Measurements from ENCODE around the gene STPG2. TPM values are rescaled to one million over a fixed set of nuclear protein-coding genes. Genes with fewer than 3 reads are reported as not detected.
A peak's percentile ranks its signal among the peaks of the same experiment; 100 is the strongest.

The STPG2 gene
- total RNA-seq, 1 experiment from 2014 or later = 0.20 TPM

- H3K4ac ChIP-seq (ENCODE audit: low read depth, low read length) = no peak overlapping the region
- no peak overlapping the region for H3K27ac ChIP-seq (ENCODE audit: insufficient read length, low read depth, low read length)
- no peak overlapping the region for H2AFZ ChIP-seq (ENCODE audit: low read length)
- no peak overlapping the region for H2BK20ac ChIP-seq (ENCODE audit: low read depth, low read length, poor library complexity, severe bottlenecking)
- H3K56ac ChIP-seq (ENCODE audit: insufficient read length, low read depth, low read length) = no peak overlapping the region
- no peaks in the 10 kb centered on the region for H3K79me1 ChIP-seq (ENCODE audit: insufficient read depth, low read depth, low read length, poor library complexity, severe bottlenecking)
- no peak for DNase-seq
- Mint-ChIP-seq H3K4me3 (no peak overlapping the region), H3K27me3 (ENCODE audit: low read depth) (no peaks in the 10 kb centered on the region), H3K9me3 (no peaks in the 10 kb centered on the region), H3K36me3 (ENCODE audit: insufficient read depth in 1 of 3, low read depth in 3 of 3) (no peaks in the 10 kb centered on the region), H3K4me1 (peaks cover 5 to 6% of the 10 kb centered on the region in 2 experiments; a peak in 3 of 4 replicates), H3K27ac (peak overlapping the region in 1 of 3 experiments; percentile 15; a peak in 1 of 7 replicates)
- no peaks in the 10 kb centered on the region for H3K9me3 ChIP-seq (ENCODE audit: control insufficient read depth, low read depth, low read length)
- no peak overlapping the region for H3K9ac ChIP-seq (ENCODE audit: extremely low read depth, insufficient read length, low read length)
- TF ChIP-seq, protein P1, sequence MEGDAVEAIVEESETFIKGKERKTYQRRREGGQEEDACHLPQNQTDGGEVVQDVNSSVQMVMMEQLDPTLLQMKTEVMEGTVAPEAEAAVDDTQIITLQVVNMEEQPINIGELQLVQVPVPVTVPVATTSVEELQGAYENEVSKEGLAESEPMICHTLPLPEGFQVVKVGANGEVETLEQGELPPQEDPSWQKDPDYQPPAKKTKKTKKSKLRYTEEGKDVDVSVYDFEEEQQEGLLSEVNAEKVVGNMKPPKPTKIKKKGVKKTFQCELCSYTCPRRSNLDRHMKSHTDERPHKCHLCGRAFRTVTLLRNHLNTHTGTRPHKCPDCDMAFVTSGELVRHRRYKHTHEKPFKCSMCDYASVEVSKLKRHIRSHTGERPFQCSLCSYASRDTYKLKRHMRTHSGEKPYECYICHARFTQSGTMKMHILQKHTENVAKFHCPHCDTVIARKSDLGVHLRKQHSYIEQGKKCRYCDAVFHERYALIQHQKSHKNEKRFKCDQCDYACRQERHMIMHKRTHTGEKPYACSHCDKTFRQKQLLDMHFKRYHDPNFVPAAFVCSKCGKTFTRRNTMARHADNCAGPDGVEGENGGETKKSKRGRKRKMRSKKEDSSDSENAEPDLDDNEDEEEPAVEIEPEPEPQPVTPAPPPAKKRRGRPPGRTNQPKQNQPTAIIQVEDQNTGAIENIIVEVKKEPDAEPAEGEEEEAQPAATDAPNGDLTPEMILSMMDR (conservative IDR thresholded peaks at IDR 0.05) = no peak
- H2BK15ac ChIP-seq (ENCODE audit: low read depth, low read length) = no peak overlapping the region
- H2BK5ac ChIP-seq (ENCODE audit: insufficient read length, low read length) = no peak overlapping the region
- no peak overlapping the region for H4K5ac ChIP-seq (ENCODE audit: insufficient read length, low read depth, low read length)
- H2AK5ac ChIP-seq (ENCODE audit: insufficient read length, low read length) = no peak overlapping the region
- H3K18ac ChIP-seq (ENCODE audit: insufficient read length, low read depth, low read length) = no peak overlapping the region
- no peak overlapping the region for H3K14ac ChIP-seq (ENCODE audit: insufficient read depth, low read length)
- H3T11ph ChIP-seq (ENCODE audit: low read length) = no peak overlapping the region
- no peaks in the 10 kb centered on the region for H3K4me1 ChIP-seq (ENCODE audit: insufficient read depth, low read length)
- H3K79me2 ChIP-seq (ENCODE audit: insufficient read depth, low read length) = no peaks in the 10 kb centered on the region
- no peak overlapping the region for H2BK120ac ChIP-seq (ENCODE audit: low read depth, low read length, poor library complexity, severe bottlenecking)
- no peak overlapping the region for H2BK12ac ChIP-seq (ENCODE audit: insufficient read length, low read depth, low read length)
- H3K4me2 ChIP-seq (ENCODE audit: insufficient read depth, insufficient read length, low read length) = no peak overlapping the region
- no peak overlapping the region for H4K91ac ChIP-seq (ENCODE audit: insufficient read length, low read depth, low read length)
- no peak overlapping the region for H3K23ac ChIP-seq (ENCODE audit: insufficient read length, low read depth, low read length)
- H3K23me2 ChIP-seq (ENCODE audit: insufficient read length, low read depth, low read length, poor library complexity, severe bottlenecking) = no peaks in the 10 kb centered on the region
- no peak overlapping the region for H4K8ac ChIP-seq (replicated peaks; ENCODE audit: insufficient read length, low read depth, low read length)
- H3K27me3 ChIP-seq (ENCODE audit: insufficient read depth, low read length) = no peaks in the 10 kb centered on the region
- no peaks in the 10 kb centered on the region for H4K20me1 ChIP-seq (ENCODE audit: control insufficient read depth, insufficient read depth, insufficient read length)
- WGBS (ENCODE audit: extremely low coverage, insufficient read length, low lambda C conversion rate) = no CpG with 5 or more reads among the region's 3 CpGs
Observed at GRCh38 chr4:97513917-97514316, 629.4 kb downstream of the STPG2 start.

Other genes with a start within 250 kb of the STPG2 start
- gene RAP1GDS1, start 117.9 kb upstream of the STPG2 start, total RNA-seq (2021) = 25.1 and 25.2 TPM in 2 replicates

Data from H9 (cell line).